PFSK-1 (cell line): ENCODE results near the gene UBE2E3.

Experiments used
- FOXP2 ChIP-seq: optimal IDR thresholded peaks from 2 replicates; pipeline ENCODE3; 2011; ENCODE audit warnings: borderline replicate concordance, control low read depth, inconsistent platforms; ENCODE audit not compliant: insufficient read depth; ENCODE audit errors: extremely low read length, extremely low read depth
- POLR2AphosphoS5 ChIP-seq: IDR thresholded peaks from 2 replicates; pipeline ENCODE4 v1.6.1; 2012; ENCODE audit warnings: low read depth, mild to moderate bottlenecking, control low read depth, low read length, moderate library complexity
- REST ChIP-seq, 2 experiments: IDR thresholded peaks; 2 replicates each; pipeline versions ENCODE4 v1.6.1 to v1.8.0; 2011 to 2012; ENCODE audit warnings: low read depth in 2 of 2, low read length in 2 of 2, control low read depth in 1 of 2, inconsistent platforms in 1 of 2, mild to moderate bottlenecking in 1 of 2, moderate library complexity in 1 of 2; ENCODE audit not compliant: insufficient read depth in 1 of 2
- SIN3A ChIP-seq: IDR thresholded peaks from 2 replicates; pipeline ENCODE4 v1.6.1; 2012; ENCODE audit warnings: mild to moderate bottlenecking, low read length, moderate library complexity, borderline replicate concordance; ENCODE audit not compliant: insufficient read depth
- TAF1 ChIP-seq: IDR thresholded peaks from 2 replicates; pipeline ENCODE4 v1.6.1; 2012; ENCODE audit warnings: low read length, control low read depth, borderline replicate concordance; ENCODE audit not compliant: insufficient read depth

The UBE2E3 gene

GRCh38 chr2:180966378-180966777 lies 14.0 kb upstream of the UBE2E3 start:
- TF ChIP-seq POLR2AphosphoS5, result no peak
- TF ChIP-seq REST (IDR thresholded peaks at IDR 0.05; ENCODE audit: insufficient read depth in 1 of 2, low read depth in 2 of 2, low read length in 2 of 2), result no peak
- no peak for TF ChIP-seq TAF1
- TF ChIP-seq SIN3A, result no peak
- no peak for TF ChIP-seq FOXP2

GRCh38 chr2:180969124-180969523 lies 11.3 kb upstream of the UBE2E3 start:
- TF ChIP-seq SIN3A, result no peak
- no peak for TF ChIP-seq REST (IDR thresholded peaks at IDR 0.05; ENCODE audit: insufficient read depth in 1 of 2, low read depth in 2 of 2, low read length in 2 of 2)
- no peak for TF ChIP-seq POLR2AphosphoS5
- TF ChIP-seq TAF1, result no peak
- no peak for TF ChIP-seq FOXP2

- TF ChIP-seq REST (IDR thresholded peaks at IDR 0.05; ENCODE audit: insufficient read depth in 1 of 2, low read depth in 2 of 2, low read length in 2 of 2) (no peak), TAF1 (no peak), POLR2AphosphoS5 (no peak), SIN3A (no peak), FOXP2 (no peak)
Measured at GRCh38 chr2:180970016-180970415, 10.4 kb upstream of the UBE2E3 start.

- TF ChIP-seq SIN3A, result no peak
- TF ChIP-seq FOXP2, result no peak
- TF ChIP-seq POLR2AphosphoS5, result no peak
- no peak for TF ChIP-seq REST (IDR thresholded peaks at IDR 0.05; ENCODE audit: insufficient read depth in 1 of 2, low read depth in 2 of 2, low read length in 2 of 2)
- TF ChIP-seq TAF1, result no peak
Measured at GRCh38 chr2:180971811-180972210, 8.6 kb upstream of the UBE2E3 start.

GRCh38 chr2:180975585-180975984 lies 4.8 kb upstream of the UBE2E3 start:
- no peak for TF ChIP-seq POLR2AphosphoS5
- no peak for TF ChIP-seq FOXP2
- TF ChIP-seq SIN3A, result no peak
- TF ChIP-seq REST (IDR thresholded peaks at IDR 0.05; ENCODE audit: insufficient read depth in 1 of 2, low read depth in 2 of 2, low read length in 2 of 2), result no peak
- TF ChIP-seq TAF1, result no peak
